ENCODE measurements around the gene CCDC117.
A peak's percentile ranks its signal among the peaks of the same experiment; 100 is the strongest.

CCDC117 gene

DNA sequence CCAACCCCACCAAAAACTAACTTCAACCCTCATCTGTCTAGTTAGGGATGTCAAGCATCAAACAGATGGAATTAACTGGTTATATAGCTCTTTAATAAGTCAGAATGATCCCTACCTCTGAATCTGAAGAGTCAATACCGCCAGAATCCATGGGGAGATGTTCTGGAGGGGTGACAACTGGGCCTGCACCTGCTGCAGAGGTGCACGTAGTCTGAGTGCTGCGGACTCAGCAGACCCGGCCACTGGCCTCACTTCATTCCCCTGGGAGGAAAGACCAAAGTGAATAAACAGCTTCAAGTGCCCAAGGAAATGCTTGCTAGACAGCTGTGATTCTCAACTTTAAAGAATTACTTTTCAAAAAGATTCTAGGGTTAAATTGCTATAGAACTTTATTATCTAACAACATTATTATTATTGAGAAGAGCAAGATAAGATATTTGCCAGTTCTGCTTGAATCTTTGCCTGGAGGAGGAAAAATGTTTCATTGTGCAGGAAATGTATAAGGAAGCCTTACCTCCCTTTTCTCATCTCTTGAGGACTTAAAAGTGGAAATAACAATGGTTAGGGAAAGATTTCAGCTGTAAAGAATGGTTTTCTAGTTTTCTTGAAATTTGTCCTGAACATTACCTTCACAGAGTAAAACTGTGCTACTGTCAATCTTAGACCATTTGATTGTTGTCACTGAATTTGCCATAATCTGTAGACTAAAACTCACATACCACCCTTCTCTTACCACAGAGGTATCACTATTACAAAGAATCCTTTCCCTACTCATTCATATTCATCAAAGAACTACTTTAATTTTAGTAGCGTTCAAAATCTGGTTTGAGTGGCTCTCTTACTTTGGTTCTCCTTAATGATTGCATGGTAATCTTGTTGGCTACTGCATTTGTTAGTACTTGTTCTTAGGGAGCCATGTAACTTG lies 23.7 kb downstream of the CCDC117 start:
- H3F3A ChIP-seq (ENCODE audit: low read depth): peaks cover 36% of the 10 kb centered on the region
- H4K20me1 ChIP-seq (ENCODE audit: insufficient read depth, low read length, poor library complexity, severe bottlenecking): peaks cover 57% of the 10 kb centered on the region
- H3K4me1 ChIP-seq (ENCODE audit: insufficient read depth, low read length, poor library complexity, severe bottlenecking): peaks cover 58% of the 10 kb centered on the region
- H2AFZ ChIP-seq (ENCODE audit: low read length): no peak overlapping the region
- peak overlapping the region; percentile 69 for H3K9ac ChIP-seq (ENCODE audit: low read depth, low read length, poor library complexity, severe bottlenecking)
- peaks cover 15% of the 10 kb centered on the region for H3K27me3 ChIP-seq (ENCODE audit: insufficient read depth, low read length, poor library complexity, severe bottlenecking)
- no peaks in the 10 kb centered on the region for H3K9me3 ChIP-seq (ENCODE audit: insufficient read depth, low read depth, low read length)
- H3K4me3 ChIP-seq (ENCODE audit: low read length, poor library complexity, severe bottlenecking): peak overlapping the region; percentile 99
- peaks cover 76% of the 10 kb centered on the region for H3K79me2 ChIP-seq (ENCODE audit: insufficient read depth, low read length)
- peaks cover 50% of the 10 kb centered on the region for H3K36me3 ChIP-seq (ENCODE audit: insufficient read depth, low read length)
- peak overlapping the region; percentile 90 for H3K4me2 ChIP-seq (ENCODE audit: low read depth, low read length, poor library complexity, severe bottlenecking)
- no peaks in the 10 kb centered on the region for H3K9me2 ChIP-seq (replicated peaks; ENCODE audit: low read depth, low read length)
- TF ChIP-seq, protein P1, sequence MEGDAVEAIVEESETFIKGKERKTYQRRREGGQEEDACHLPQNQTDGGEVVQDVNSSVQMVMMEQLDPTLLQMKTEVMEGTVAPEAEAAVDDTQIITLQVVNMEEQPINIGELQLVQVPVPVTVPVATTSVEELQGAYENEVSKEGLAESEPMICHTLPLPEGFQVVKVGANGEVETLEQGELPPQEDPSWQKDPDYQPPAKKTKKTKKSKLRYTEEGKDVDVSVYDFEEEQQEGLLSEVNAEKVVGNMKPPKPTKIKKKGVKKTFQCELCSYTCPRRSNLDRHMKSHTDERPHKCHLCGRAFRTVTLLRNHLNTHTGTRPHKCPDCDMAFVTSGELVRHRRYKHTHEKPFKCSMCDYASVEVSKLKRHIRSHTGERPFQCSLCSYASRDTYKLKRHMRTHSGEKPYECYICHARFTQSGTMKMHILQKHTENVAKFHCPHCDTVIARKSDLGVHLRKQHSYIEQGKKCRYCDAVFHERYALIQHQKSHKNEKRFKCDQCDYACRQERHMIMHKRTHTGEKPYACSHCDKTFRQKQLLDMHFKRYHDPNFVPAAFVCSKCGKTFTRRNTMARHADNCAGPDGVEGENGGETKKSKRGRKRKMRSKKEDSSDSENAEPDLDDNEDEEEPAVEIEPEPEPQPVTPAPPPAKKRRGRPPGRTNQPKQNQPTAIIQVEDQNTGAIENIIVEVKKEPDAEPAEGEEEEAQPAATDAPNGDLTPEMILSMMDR (conservative IDR thresholded peaks at IDR 0.05; ENCODE audit: low read length): no peak
- TF ChIP-seq EZH2phosphoT487 (IDR thresholded peaks at IDR 0.05; ENCODE audit: borderline replicate concordance): no peak

DNA sequence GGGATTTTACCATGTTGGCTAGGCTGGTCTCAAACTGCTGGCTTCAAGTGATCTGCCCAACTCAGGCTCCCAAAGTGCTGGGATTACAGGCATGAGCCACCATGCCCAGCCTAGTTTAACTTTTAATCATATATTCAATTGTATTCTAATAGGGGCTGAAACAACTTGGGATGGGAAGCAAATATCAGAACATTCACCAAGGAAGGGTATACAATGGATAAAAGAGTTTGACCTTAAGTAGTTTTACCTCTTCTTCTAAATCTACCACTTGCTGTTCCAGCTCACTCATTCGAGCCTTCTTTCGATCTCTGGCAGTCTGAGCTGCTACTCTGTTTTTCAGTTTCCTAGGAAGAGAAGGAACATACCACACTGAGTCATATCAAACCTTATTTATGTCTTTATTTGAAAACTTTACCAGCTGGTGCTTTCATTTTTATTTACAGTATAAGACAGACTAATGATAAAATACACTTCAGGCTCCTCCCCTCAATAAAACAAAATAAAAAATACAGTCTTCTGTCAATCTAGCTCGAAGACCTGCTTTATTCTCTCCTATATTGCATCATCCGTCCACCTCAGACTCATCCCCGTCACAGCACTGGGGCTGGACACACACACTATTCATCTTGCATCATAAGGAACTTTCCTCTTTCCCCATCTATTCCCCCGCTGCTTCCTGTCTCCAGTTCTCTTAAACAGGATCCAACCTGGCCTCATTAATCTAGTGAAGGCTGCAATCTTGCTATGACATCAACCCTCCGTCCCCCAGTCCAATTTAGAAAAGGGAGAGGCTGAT lies 26.5 kb downstream of the CCDC117 start:
- H3K9ac ChIP-seq (ENCODE audit: low read depth, low read length, poor library complexity, severe bottlenecking): peak overlapping the region; percentile 99
- TF ChIP-seq, protein P1 (conservative IDR thresholded peaks at IDR 0.05; ENCODE audit: low read length): no peak
- TF ChIP-seq EZH2phosphoT487 (IDR thresholded peaks at IDR 0.05; ENCODE audit: borderline replicate concordance): no peak
- H3K4me2 ChIP-seq (ENCODE audit: low read depth, low read length, poor library complexity, severe bottlenecking): peak overlapping the region; percentile 90
- peaks cover 21% of the 10 kb centered on the region for H3F3A ChIP-seq (ENCODE audit: low read depth)
- peaks cover 99% of the 10 kb centered on the region for H3K79me2 ChIP-seq (ENCODE audit: insufficient read depth, low read length)
- no peaks in the 10 kb centered on the region for H3K9me2 ChIP-seq (replicated peaks; ENCODE audit: low read depth, low read length)
- H3K36me3 ChIP-seq (ENCODE audit: insufficient read depth, low read length): peaks cover 46% of the 10 kb centered on the region
- H4K20me1 ChIP-seq (ENCODE audit: insufficient read depth, low read length, poor library complexity, severe bottlenecking): peaks cover 56% of the 10 kb centered on the region
- peaks cover 58% of the 10 kb centered on the region for H3K4me1 ChIP-seq (ENCODE audit: insufficient read depth, low read length, poor library complexity, severe bottlenecking)
- peaks cover 15% of the 10 kb centered on the region for H3K27me3 ChIP-seq (ENCODE audit: insufficient read depth, low read length, poor library complexity, severe bottlenecking)
- H3K9me3 ChIP-seq (ENCODE audit: insufficient read depth, low read depth, low read length): no peaks in the 10 kb centered on the region
- no peak overlapping the region for H2AFZ ChIP-seq (ENCODE audit: low read length)
- peak overlapping the region; percentile 99 for H3K4me3 ChIP-seq (ENCODE audit: low read length, poor library complexity, severe bottlenecking)

DNA sequence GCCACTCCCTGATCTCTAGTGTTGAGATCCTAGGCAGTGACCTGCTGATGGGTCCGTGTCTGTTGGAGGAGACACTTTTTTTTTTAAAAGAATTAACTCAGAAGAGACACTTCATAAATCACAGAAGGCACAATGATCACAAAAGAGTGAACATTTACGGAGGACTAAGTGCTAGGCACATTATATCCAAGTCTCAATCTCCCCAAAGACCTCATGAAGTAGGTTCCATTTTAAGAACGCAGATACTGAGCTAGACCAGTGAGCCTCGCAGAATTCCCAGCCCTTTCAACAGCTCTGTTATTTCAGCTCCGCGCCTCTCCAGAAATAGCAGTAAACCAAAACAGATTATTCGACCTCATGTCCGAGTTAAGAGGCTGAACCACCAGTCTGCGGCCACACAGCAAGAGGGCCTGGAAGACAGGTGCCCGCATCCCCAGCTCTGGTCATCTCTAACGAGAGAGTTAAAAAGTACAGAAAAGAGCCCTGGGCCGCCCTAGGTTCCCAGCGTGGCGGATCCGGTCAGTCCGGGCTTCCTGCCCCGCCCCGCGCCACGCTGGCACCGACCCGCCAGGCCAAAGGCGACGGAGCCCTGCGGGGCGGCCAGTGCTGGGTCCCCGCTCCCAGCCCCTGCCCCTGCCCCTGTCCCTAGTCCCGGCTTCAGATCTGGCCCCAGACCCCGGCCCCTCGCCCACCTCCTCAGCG lies 27.3 kb downstream of the CCDC117 start:
- H2AFZ ChIP-seq (ENCODE audit: low read length): no peak overlapping the region

More for the DNA sequence above, 27.3 kb downstream of the CCDC117 start:
- TF ChIP-seq EZH2phosphoT487 (IDR thresholded peaks at IDR 0.05; ENCODE audit: borderline replicate concordance): no peak
- TF ChIP-seq, protein P1 (conservative IDR thresholded peaks at IDR 0.05; ENCODE audit: low read length): no peak
- peaks cover 49% of the 10 kb centered on the region for H4K20me1 ChIP-seq (ENCODE audit: insufficient read depth, low read length, poor library complexity, severe bottlenecking)
- H3K9me3 ChIP-seq (ENCODE audit: insufficient read depth, low read depth, low read length): no peaks in the 10 kb centered on the region
- H3K4me3 ChIP-seq (ENCODE audit: low read length, poor library complexity, severe bottlenecking): peak overlapping the region; percentile 99
- peaks cover 39% of the 10 kb centered on the region for H3K36me3 ChIP-seq (ENCODE audit: insufficient read depth, low read length)
- H3K79me2 ChIP-seq (ENCODE audit: insufficient read depth, low read length): peaks cover 98% of the 10 kb centered on the region
- peak overlapping the region; percentile 90 for H3K4me2 ChIP-seq (ENCODE audit: low read depth, low read length, poor library complexity, severe bottlenecking)
- peak overlapping the region; percentile 99 for H3K9ac ChIP-seq (ENCODE audit: low read depth, low read length, poor library complexity, severe bottlenecking)
- peaks cover 14% of the 10 kb centered on the region; the same call in 1 of the 2 replicates for H3F3A ChIP-seq (ENCODE audit: low read depth)
- no peaks in the 10 kb centered on the region for H3K9me2 ChIP-seq (replicated peaks; ENCODE audit: low read depth, low read length)
- H3K4me1 ChIP-seq (ENCODE audit: insufficient read depth, low read length, poor library complexity, severe bottlenecking): peaks cover 51% of the 10 kb centered on the region
- H3K27me3 ChIP-seq (ENCODE audit: insufficient read depth, low read length, poor library complexity, severe bottlenecking): peaks cover 15% of the 10 kb centered on the region
